ENCODE data around the gene NR1H2. TPM values are rescaled to one million over a fixed set of nuclear protein-coding genes. Genes with fewer than 3 reads are reported as not detected.
A peak's percentile ranks its signal among the peaks of the same experiment; 100 is the strongest.
"Not testable (repeated sequence)": the region's sequence is repeated elsewhere in the genome, so short reads cannot be mapped to it uniquely, and the experiment has no call there.

Gene NR1H2
- total RNA-seq (ENCODE audit: insufficient read depth, low replicate concordance) = 46.2 TPM

GRCh38 chr19:50376166-50377050 is at the start of gene NR1H2:
NR1H2 (plus strand) TSS chr19:50376457; CDS start chr19:50377606, 1,149 bp downstream.
- DNase-seq (ENCODE audit: low spot score) = peak; percentile 98

GRCh38 chr19:50327013-50327412 is 49.2 kb upstream of the NR1H2 start:
- no peak for DNase-seq (ENCODE audit: low spot score)

DNA sequence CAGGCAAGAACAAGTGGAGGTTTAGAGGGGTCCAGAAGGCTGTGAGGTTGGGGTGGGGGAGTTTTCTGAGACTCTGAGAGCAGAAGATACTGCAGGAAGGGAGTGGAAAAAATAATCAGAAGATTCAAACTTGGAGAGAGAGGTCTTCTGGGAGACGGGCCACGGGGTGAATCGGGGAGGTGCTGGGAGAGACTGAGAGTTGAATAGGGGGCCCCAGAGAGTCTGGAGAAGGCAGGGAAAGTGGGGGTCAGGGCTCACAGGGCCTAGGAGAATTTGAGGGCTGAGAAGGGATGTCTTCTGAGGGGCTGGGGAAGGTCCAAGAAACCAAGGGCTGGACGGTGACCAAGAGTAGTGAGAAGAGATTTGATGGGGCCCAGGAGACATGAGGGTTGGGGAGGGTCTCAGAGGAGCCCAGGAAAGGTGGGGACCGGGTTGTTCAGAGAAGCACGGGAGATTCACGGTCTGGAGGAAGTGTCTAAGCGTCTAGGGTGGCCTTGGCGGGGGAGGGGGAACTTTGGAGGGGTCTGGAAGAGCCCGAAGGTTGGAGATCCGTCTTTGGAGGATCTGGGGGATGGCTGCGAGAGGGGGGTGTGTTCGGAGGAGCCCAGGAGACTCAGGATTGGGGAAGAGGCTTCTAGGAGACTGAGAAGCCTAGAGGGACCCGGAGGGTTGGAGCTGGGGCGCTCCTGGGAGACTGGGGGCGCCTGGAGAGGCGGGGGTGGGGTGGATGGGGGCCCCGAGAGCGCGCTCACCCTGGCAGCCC is 48.6 kb upstream of the NR1H2 start:
- no peak for DNase-seq (ENCODE audit: low spot score)

GRCh38 chr19:50328224-50328872 is 47.9 kb upstream of the NR1H2 start:
- DNase-seq (ENCODE audit: low spot score) = no peak

DNA sequence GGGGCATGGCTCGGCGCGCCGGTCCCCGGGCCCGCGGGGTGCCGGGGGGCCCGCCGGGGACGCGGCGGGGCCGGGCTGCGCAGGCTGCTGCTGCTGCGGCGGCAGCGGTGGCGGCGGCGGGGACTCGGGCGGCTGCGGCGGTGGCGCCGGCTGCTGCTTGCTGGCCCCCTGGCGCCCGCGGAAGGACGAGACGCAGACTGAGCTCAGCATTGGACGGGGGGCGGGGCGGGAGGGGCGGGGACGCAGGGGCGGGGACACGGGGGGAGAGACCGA is 47.4 kb upstream of the NR1H2 start:
- DNase-seq (ENCODE audit: low spot score) = no peak

DNA sequence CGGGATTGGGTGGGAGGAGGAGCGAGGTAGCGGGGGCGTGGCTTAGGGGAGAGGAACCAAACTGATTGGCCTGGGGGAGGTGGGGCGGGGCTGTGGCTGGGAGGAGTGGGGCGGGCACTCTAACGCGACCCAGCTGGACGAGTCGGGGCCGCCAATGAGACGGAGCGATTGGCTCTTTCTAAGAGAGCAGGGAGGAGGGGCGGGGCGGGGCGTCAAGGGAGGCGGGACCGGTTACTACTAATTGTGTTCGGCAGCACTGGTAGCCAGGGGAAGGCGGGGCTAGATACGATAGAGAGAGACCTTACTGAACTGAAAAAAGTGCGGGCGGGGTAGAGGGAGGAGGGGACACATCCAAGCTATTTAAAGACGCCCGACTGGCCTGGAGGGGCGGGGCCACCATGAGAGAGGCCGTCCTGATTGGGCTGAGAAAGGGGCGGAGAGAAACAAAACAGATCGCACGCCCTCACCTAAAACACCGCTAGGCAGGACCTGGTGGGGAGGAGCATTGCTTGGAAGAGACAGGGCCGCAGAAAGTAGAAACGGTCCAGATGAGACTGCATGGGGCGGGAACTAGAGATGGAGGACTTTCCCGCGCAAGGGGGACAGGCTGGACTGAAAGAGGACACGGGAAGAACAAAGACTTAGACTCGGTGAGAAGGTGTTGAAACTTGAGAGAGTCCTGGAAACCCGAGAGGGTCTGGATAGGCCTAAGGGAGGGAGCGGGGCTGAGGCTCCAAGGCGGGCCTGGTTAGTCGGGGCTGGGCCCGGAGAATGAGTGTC is 46.9 kb upstream of the NR1H2 start, which contains the start of gene KCNC3:
KCNC3 (minus strand) TSS at position 232 of the 780 bp plus-strand sequence. CDS start 295 bp downstream, outside the sequence.
- peak; percentile 99 for DNase-seq (ENCODE audit: low spot score)

GRCh38 chr19:50329926-50330294 is 46.3 kb upstream of the NR1H2 start:
- not testable (repeated sequence) for DNase-seq (ENCODE audit: low spot score)

DNA sequence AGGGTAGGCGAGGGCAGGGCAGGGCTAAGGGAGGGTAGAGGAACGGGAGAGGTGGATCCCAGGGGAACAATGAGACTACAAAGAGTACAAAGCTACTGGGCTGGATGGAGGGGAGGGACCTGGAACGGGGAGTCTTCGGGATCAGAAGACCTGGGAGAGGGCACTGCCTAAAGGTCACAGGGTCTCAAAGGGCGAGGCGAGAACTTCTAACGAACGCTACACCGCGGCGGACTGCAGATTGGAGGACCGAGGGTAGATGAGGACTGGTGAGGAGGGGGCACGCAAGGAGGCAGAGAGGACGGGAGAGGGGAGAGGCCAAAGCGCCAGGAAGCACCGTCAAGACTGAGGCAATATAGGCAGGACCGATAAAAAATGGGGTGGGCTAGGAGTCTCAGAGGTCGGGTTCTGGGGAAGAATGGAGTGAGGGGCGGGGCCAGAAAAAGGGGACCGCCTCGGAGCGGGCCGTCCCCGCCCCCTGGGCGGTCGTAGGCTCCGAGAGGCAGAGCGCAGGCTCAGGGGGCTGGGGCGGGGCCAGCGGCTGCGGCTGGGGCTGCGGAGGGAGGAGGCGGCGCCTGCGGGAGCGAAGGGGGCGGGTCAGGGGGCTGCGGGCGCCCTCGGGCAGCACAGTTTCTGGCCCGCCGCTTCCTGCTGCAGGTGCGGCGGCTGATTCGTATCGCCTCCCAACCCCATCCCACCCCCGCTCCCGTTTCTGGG is 45.7 kb upstream of the NR1H2 start:
- DNase-seq (ENCODE audit: low spot score) = peak; percentile 82

GRCh38 chr19:50331221-50331993 is 44.9 kb upstream of the NR1H2 start:
- peak; percentile 24 for DNase-seq (ENCODE audit: low spot score)

DNA sequence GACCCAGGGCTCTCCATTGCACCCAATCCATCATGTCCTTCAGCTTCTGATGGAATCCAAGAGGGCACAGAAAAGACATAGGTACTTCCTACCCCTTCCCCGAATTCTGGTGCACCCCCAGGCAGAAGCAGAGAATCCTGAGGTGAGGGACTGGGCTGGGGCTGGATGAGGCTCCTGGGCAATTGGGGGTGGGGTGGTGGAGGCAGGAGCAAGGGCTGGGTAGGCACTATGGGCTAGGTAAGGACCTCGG is 44.3 kb upstream of the NR1H2 start:
- DNase-seq (ENCODE audit: low spot score) = no peak

DNA sequence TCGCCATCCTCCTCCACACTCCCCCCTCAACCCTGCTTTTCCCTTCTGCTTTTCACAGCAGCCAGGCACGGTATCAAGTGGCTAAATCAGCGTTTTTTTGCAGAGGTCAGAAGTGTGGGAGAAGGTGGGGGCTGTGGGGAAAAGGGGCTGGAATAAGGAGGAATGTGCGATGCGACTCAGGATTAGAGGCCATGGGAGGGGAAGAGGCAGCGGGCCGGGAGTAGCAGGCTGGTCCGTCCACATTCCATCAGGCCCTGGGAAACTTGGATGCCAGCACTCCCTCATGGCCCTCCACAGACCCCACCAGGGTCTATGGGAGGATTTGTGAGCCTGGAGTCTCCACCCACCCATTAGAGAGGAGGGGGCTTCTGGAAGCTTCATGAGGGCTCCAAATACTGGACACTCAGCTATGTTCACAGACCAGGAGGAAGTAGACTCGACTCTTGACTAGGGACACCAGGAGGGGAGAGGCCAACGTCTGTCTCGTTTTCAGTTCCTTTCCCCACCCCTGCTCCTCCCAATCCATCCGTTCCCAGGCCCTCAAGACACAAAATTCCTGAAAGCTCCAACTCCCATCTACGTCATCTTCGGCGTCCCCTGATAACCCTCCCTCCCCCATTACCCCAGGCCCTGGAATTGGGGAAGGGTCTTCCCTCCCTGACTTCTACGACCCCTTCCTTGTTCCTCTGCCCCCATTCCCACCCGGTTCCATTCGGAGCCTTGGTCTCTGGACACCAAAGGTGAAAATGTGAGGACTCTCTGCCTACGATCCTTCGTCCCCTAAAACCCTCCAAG is 43.8 kb upstream of the NR1H2 start:
- DNase-seq (ENCODE audit: low spot score) = peak; percentile 84

DNA sequence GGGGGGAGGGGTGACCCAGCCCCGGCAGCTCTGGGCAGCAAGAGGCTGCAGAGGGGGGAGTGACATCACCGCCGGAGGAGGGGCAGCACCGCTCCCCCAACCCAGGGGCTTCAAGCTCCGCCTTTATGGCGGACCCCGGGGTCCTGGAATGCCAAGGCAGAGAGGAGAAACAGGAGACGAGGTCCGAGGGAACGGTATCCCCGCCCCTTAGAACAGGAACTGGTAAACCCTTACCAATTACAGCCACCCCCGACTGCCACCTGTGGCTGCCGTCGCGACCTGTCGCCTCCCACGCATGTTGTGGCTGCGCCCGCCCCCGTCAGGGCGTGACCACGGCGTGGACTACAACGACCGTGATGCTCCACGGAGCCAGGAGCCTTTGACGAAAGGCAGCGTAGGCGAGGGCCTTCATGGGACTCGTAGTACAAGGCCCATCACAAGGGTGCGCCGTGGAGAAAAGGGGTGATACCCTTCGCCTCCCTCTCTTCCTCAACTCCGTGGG is 43.0 kb upstream of the NR1H2 start:
- DNase-seq (ENCODE audit: low spot score) = peak; percentile 97

- no peak for DNase-seq (ENCODE audit: low spot score)
These were observed 42.3 kb upstream of the NR1H2 start for GRCh38 chr19:50333737-50334617.

- no peak for DNase-seq (ENCODE audit: low spot score)
These were observed 41.4 kb upstream of the NR1H2 start for GRCh38 chr19:50334741-50335421.

DNA sequence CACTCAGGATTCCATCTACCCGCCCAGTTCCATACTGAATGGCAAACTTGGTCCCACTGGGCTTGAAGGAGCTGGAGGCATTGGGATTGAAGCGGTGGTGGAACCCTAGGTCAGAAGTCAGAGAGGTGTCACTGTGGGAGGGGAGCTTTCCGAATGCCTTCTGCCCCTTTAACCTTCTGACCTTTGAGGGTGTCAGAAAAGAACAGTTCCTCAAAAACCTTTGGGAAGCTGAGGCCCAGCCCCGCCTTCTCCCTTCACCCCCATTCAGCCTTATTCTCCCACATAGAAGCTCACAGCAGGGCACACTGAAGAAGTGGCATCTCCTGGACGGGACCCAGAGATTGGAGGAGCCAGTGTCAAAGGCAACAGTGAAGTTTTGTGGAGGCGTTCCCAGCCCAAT is 39.2 kb upstream of the NR1H2 start:
- not testable (repeated sequence) for DNase-seq (ENCODE audit: low spot score)

DNA sequence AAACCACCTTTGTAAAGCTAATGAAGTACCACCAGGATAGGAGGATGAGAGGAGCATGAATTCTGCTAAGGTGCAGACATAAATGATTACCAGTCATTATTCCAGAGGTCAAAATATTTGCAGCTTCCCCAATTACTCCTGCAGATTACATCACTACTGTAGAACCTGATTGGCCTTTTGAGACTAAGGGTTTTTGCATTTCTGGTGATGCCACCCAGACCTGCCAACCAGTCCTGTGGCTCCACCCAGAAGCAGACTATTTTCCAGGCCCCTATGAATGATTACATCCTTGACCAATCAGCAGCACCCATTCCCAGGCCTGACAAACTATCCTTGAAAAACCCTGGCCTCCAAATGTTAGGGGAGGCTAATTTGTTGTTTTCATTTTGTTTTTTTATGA is 35.9 kb upstream of the NR1H2 start:
- DNase-seq (ENCODE audit: low spot score) = no peak

DNA sequence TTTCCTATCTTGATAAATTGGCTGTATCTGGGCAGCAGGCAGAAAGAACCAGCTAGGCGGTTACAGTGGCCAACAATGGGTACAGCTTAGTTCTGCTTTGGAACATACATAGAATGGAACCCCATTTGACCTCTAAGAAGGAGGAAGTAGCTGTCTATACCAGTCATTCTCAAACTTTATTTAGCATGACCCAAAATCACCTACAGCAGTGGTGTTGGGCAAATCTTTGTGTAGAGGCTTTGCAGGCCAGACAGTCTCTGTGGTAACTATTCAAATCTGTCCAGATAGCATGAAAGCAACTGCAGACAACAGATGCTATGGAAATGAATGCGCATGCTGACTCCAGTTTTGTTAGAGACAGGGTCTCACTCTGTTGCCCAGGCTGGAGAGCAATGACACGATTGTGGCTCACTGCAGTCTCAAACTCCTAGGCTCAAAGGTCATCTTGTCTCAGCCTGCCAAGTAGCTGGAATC is 35.1 kb upstream of the NR1H2 start:
- DNase-seq (ENCODE audit: low spot score) = no peak
